Small intestine (tissue), 16 donors: ENCODE measurements around the gene KIAA0586. TPM values are rescaled to one million over a fixed set of nuclear protein-coding genes. Genes with fewer than 3 reads are reported as not detected.

Experiments
- DNase-seq, 2 donors: peaks; one replicate each; pipeline versions ENCODE4 v3.0.0 to v3.0.0-alpha.2; 2013
- FAIRE-seq: peaks from 2 replicates; lab custom pipeline; 2012; peaks lifted over from hg19 to GRCh38; lab: Jason Lieb, UNC
- H3K27ac ChIP-seq, 3 donors: one replicate each; pipeline ENCODE4 v1.5.1; 2013; ENCODE audit warnings: low read length in 2 of 3, mild to moderate bottlenecking in 2 of 3, control low read depth in 1 of 3, inconsistent platforms in 1 of 3, low read depth in 1 of 3, moderate library complexity in 1 of 3
- H3K27me3 ChIP-seq, 3 donors: one replicate each; pipeline ENCODE4 v1.6.1; 2013; ENCODE audit warnings: low read length in 3 of 3, inconsistent platforms in 1 of 3; ENCODE audit not compliant: control insufficient read depth in 3 of 3, insufficient read depth in 3 of 3
- H3K36me3 ChIP-seq, 3 donors: one replicate each; pipeline ENCODE4 v1.6.1; 2013; ENCODE audit warnings: low read length in 3 of 3, inconsistent platforms in 1 of 3, low read depth in 1 of 3, mild to moderate bottlenecking in 1 of 3, moderate library complexity in 1 of 3; ENCODE audit not compliant: control insufficient read depth in 3 of 3, insufficient read depth in 2 of 3
- H3K4me1 ChIP-seq, 3 donors: one replicate each; pipeline ENCODE4 v1.6.1; 2013; ENCODE audit warnings: low read length in 2 of 3, inconsistent platforms in 1 of 3, low read depth in 1 of 3, mild to moderate bottlenecking in 1 of 3, moderate library complexity in 1 of 3; ENCODE audit not compliant: control insufficient read depth in 3 of 3, insufficient read depth in 2 of 3
- H3K4me3 ChIP-seq, 3 donors: one replicate each; pipeline ENCODE4 v1.5.1; 2013; ENCODE audit warnings: low read length in 3 of 3, control low read depth in 1 of 3, inconsistent platforms in 1 of 3, low read depth in 1 of 3, mild to moderate bottlenecking in 1 of 3, moderate library complexity in 1 of 3
- H3K9me3 ChIP-seq, 2 donors: one replicate each; pipeline ENCODE4 v1.6.1; 2013; ENCODE audit warnings: low read depth in 1 of 2, low read length in 1 of 2; ENCODE audit not compliant: control insufficient read depth in 2 of 2, insufficient read depth in 1 of 2
- WGBS, 3 donors: extraction: QIAGEN DNeasy Blood & Tissue Kit; methylation state at CpG; one replicate each; pipeline ENCODE4 v1.1.7; 2013; 5-methylcytosine and 5-hydroxymethylcytosine counted together
- long read RNA-seq, 10 donors: transcript quantifications; one replicate each; lab custom pipeline, GENCODE V29; 2026
- polyA plus RNA-seq, 4 donors: library from polyadenylated mRNA; stranded (reverse) in 3 of 4; unstranded in 1 of 4; fragments of 200-250 nt in 3 of 4; fragments of 120-200 nt in 1 of 4; gene quantifications; one replicate each; pipeline versions ENCODE4 v1.2.1 to v1.2.3, GENCODE V29; 2013
- donor health status: healthy with polysubstance abuse.
- donor health status: control.
- donor health status: control.
- donor health status: Bipolar disorder and iron deficiency.
- donor health status: healthy.

KIAA0586 gene
- polyA plus RNA-seq, result 10 to 100 TPM in 1 of 4 donors, 1 to 10 TPM in 3; 2.7 to 12.3 (median 5.0) TPM
- long read RNA-seq, donor 1, result 0 reads
- long read RNA-seq, donor 2, result 0 reads
- long read RNA-seq, donor 3, result 0 reads
- long read RNA-seq, donor 4, result 0 reads
- long read RNA-seq, donor 5, result 0 reads
- long read RNA-seq, donor 6, result 0 reads
- long read RNA-seq, donor 7, result 0 reads
- long read RNA-seq, donor 8, result 0 reads
- long read RNA-seq, donor 9, result 0 reads
- long read RNA-seq, donor 10, partial matches to known transcripts, result 0 of 1 reads
- long read RNA-seq, donor 10, other reads (novel, unspliced or antisense), result 0 of 1 reads

GRCh38 chr14:58427281-58428117 is at the start of gene KIAA0586, which contains the start of gene TIMM9:
KIAA0586 (plus strand) TSS chr14:58427719; CDS start chr14:58428265, 546 bp downstream.
TIMM9 (minus strand) TSS chr14:58427531; CDS start chr14:58411945, 15,586 bp downstream.
- Histone ChIP-seq H3K27ac (peak within 1 kb of the TSS; percentile 77 to 92 (median 88)), H3K36me3 (peaks cover 0 to 4% (median 2%) of the 10 kb centered on the region in 3 donors), H3K27me3 (no peaks in the 10 kb centered on the region), H3K4me3 (peak within 1 kb of the TSS; percentile 68 to 84 (median 78)), H3K4me1 (peaks cover 0 to 4% (median 0%) of the 10 kb centered on the region in 3 donors), H3K9me3 (no peaks in the 10 kb centered on the region)
- FAIRE-seq (no peak), DNase-seq (peak; percentile 98 to 99)
- WGBS, 3 donors, result 0% methylated on average over 33 of the region's 33 CpGs

DNA sequence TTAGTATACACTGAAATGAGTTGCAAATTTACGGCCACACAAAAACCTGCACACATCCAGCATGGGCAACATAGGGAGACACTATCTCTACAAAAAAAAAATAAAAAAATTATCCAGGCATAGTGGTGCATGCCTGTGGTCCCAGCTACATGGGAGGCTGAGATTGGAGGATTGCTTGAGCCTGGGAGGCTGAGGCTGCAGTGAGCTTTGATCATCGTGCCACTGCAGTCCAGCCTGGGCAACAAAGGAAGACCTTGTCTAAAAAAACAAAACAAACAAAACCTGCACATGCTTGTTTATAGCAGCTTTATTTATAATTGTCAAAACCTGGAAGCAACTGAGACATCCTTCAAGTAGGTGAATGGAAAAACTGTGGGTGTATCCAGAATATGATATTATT is 36.7 kb upstream of the KIAA0586 start:
- H3K27me3 ChIP-seq, result no peaks in the 10 kb centered on the region
- peaks cover 0 to 7% (median 0%) of the 10 kb centered on the region in 3 donors for H3K4me1 ChIP-seq
- no peak overlapping the region for H3K4me3 ChIP-seq
- no peak overlapping the region for H3K27ac ChIP-seq
- no peaks in the 10 kb centered on the region for H3K9me3 ChIP-seq
- WGBS, 3 donors, result 78 to 92% (median 86%) methylated on average over 2 of the region's 2 CpGs
- DNase-seq, result no peak
- FAIRE-seq, result no peak
- H3K36me3 ChIP-seq, result peaks cover 0 to 2% (median 0%) of the 10 kb centered on the region in 3 donors

GRCh38 chr14:58395562-58395811 is 32.0 kb upstream of the KIAA0586 start:
- Histone ChIP-seq H3K9me3 (no peaks in the 10 kb centered on the region), H3K27me3 (no peaks in the 10 kb centered on the region), H3K4me3 (peak overlapping the region in 2 of 3 donors; percentile 45 to 68), H3K27ac (peak overlapping the region in 2 of 3 donors; percentile 62 to 64), H3K4me1 (peaks cover 0 to 15% (median 0%) of the 10 kb centered on the region in 3 donors), H3K36me3 (peaks cover 0 to 2% (median 0%) of the 10 kb centered on the region in 3 donors)
- WGBS, 3 donors, result 6 to 9% (median 7%) methylated on average over 10 of the region's 10 CpGs
- DNase-seq, result no peak
- no peak for FAIRE-seq

GRCh38 chr14:58395812-58396788 is 31.4 kb upstream of the KIAA0586 start, which contains the start of gene TOMM20L:
TOMM20L (plus strand) TSS chr14:58395930; CDS start chr14:58395958, 28 bp downstream.
- DNase-seq, result peak; percentile 76 to 91
- peak within 1 kb of the TSS; percentile 64 to 81 (median 73) for H3K27ac ChIP-seq
- FAIRE-seq, result no peak
- H3K4me1 ChIP-seq, result peaks cover 0 to 15% (median 0%) of the 10 kb centered on the region in 3 donors
- peaks cover 0 to 2% (median 0%) of the 10 kb centered on the region in 3 donors for H3K36me3 ChIP-seq
- 7 to 8% (median 7%) methylated on average over 66 to 86 of the region's 86 CpGs for WGBS, 3 donors
- H3K27me3 ChIP-seq, result no peaks in the 10 kb centered on the region
- H3K4me3 ChIP-seq, result peak within 1 kb of the TSS; percentile 45 to 68 (median 48)
- no peaks in the 10 kb centered on the region for H3K9me3 ChIP-seq

DNA sequence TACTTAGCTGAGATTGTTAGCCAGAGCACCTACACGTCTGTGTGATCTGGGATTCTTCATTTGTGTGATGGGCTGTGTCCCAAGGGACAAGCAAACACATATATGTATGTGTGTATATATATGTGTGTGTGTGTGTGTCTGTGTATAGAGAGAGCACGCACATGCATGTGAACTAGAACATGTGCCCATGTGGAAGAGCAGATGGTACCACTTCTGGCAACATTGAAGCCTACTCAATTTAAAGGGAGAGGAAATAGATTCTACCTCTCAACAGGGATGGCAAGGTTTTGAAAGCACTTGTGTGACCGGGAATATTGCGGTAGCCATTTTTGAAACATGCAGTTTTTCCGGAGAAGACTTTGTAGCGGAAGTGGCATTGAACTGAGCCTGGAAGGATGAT is 30.4 kb upstream of the KIAA0586 start:
- H3K4me3 ChIP-seq, result no peak overlapping the region
- FAIRE-seq (no peak), DNase-seq (no peak)
- WGBS, 3 donors, result 95 to 97% (median 96%) methylated on average over 6 of the region's 6 CpGs
- H3K27ac ChIP-seq, result no peak overlapping the region
- H3K36me3 ChIP-seq, result peaks cover 0 to 2% (median 0%) of the 10 kb centered on the region in 3 donors
- peaks cover 0 to 15% (median 0%) of the 10 kb centered on the region in 3 donors for H3K4me1 ChIP-seq
- no peaks in the 10 kb centered on the region for H3K9me3 ChIP-seq
- H3K27me3 ChIP-seq, result no peaks in the 10 kb centered on the region

DNA sequence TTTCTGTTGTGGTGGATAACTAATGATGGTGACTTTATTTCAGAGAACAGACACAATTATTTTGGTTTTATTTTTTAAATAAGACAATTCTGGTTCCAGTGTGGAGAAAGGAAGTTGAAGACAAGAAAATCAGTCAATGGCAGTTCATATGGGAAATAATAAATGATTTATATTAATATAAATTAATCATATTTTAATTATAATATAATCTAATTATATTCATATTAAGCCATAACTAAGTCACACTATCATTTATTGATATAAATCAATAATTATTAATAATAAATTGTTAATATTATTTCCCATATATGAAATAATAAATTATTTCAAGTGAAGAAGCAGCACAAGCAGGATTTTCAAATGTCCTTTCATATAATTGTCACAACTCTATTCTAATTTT is 29.0 kb upstream of the KIAA0586 start:
- peaks cover 0 to 15% (median 0%) of the 10 kb centered on the region in 3 donors for H3K4me1 ChIP-seq
- DNase-seq, result no peak
- no peak for FAIRE-seq
- H3K36me3 ChIP-seq, result peaks cover 0 to 2% (median 0%) of the 10 kb centered on the region in 3 donors
- H3K27ac ChIP-seq, result no peak overlapping the region
- no peaks in the 10 kb centered on the region for H3K27me3 ChIP-seq
- H3K4me3 ChIP-seq, result no peak overlapping the region
- H3K9me3 ChIP-seq, result no peaks in the 10 kb centered on the region

DNA sequence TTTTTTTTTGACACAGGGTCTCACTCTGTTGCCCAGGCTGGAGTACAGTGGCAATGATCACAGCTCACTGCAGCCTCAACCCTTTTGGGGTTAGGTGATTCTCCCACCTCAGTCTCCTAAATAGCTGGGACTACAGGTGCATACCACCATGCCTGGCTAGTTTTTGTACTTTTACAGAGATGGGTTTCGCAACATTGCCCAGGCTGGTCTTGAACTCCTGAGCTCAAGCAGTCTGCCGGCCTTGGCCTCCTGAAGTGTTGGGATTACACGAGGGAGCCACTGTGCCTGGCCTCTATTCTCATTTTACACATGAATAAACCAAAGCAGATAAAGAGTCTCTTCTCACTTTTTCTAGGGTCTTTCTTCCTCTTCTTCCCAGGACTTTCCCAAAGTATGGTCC is 28.6 kb upstream of the KIAA0586 start:
- H3K4me3 ChIP-seq, result no peak overlapping the region
- no peaks in the 10 kb centered on the region for H3K9me3 ChIP-seq
- WGBS, 3 donors, result 92 to 97% (median 97%) methylated on average over 3 of the region's 3 CpGs
- FAIRE-seq, result no peak
- no peak for DNase-seq
- peaks cover 0 to 2% (median 0%) of the 10 kb centered on the region in 3 donors for H3K36me3 ChIP-seq
- H3K4me1 ChIP-seq, result peaks cover 0 to 15% (median 0%) of the 10 kb centered on the region in 3 donors
- H3K27ac ChIP-seq, result no peak overlapping the region
- no peaks in the 10 kb centered on the region for H3K27me3 ChIP-seq
